ENCODE data around the gene MATK. TPM values are rescaled to one million over a fixed set of nuclear protein-coding genes. Genes with fewer than 3 reads are reported as not detected.
"Not testable (repeated sequence)": the region's sequence is repeated elsewhere in the genome, so short reads cannot be mapped to it uniquely, and the experiment has no call there.

The MATK gene
- total RNA-seq, 2 donors from 2014 or later = 1.5 to 2.4 TPM

GRCh38 chr19:3761382-3762129 is 24.6 kb downstream of the MATK start, which contains the start of gene APBA3:
APBA3 (minus strand) TSS chr19:3761692; CDS start chr19:3760264, 1,428 bp downstream.
- peak; percentile 62 for ATAC-seq

GRCh38 chr19:3760871-3761361 is 25.3 kb downstream of the MATK start:
- intact Hi-C loops (cut with DNase I, micrococcal nuclease) = no loop called here
- no peak for ATAC-seq
- DNase-seq = no peak

More at GRCh38 chr19:3761382-3762129, 24.6 kb downstream of the MATK start, which contains the start of gene APBA3:
- intact Hi-C loops (cut with DNase I, micrococcal nuclease) = no loop called here
- peak; percentile 89 to 95 for DNase-seq

GRCh38 chr19:3759482-3760254 is 26.5 kb downstream of the MATK start:
- ATAC-seq (no peak), DNase-seq (no peak)
- intact Hi-C loops (cut with DNase I, micrococcal nuclease) = no loop called here

GRCh38 chr19:3758297-3758696 is 27.9 kb downstream of the MATK start:
- DNase-seq; ATAC-seq; intact Hi-C loops (cut with DNase I, micrococcal nuclease): not testable (repeated sequence)

DNA sequence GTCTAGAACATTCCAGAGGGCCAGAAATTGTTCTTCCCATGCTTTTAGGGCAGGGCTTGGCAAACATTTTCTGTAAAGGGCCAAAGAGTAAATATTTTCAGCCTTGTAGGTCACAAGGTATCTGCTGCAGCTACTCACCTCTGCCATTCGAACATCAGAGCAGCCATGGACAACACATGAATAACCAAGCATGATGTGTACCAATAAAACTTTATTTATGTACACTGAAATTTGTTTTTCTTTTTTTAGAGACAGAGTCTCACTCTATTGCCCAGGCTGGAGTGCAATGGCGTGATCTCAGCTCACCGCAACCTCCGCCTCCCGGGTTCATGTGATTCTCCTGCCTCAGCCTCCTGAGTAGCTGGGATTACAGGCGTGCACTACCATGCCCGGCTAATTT is 28.5 kb downstream of the MATK start:
- intact Hi-C loops (cut with DNase I, micrococcal nuclease); DNase-seq; ATAC-seq: not testable (repeated sequence)

DNA sequence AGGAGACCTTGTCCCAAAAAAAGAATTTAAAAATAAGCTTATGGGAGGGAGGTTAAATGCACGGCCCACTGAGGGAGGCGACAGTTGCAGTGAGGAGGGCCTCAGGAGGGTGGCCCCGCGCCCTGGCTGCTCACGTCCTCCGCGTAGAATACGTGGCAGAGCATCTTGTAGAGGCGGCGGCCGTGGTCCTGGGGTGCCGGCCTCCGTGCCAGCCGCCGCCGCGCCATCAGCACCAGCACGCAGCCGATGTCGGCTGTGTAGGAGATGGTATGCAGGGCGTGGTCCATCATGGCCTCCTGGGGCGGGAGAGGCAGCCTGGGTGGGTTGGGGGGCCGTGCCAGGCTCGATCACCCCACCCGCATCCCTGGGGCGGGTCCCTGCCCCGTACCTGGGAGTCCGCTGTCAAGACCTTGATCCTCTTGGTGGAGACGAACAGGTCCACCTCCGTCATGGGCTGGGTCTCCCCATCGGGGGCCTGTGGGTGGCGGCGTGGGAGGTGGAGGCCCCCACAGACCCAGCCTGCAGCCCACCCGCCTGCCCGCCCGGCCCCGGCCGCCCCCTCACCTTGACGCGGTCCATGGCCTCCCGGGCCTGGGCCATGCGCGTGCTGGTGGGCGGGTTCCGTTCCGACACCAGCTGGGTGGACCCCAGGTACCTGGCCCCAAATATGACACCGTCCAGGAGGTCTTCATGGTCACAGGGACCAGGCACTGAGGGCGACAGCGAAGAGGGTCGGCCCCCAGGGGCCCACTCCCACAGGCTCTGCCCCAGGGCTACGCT is 32.4 kb downstream of the MATK start:
- DNase-seq = no peak
- intact Hi-C loops (cut with DNase I, micrococcal nuclease) = no loop called here
- ATAC-seq = peak; percentile 3

DNA sequence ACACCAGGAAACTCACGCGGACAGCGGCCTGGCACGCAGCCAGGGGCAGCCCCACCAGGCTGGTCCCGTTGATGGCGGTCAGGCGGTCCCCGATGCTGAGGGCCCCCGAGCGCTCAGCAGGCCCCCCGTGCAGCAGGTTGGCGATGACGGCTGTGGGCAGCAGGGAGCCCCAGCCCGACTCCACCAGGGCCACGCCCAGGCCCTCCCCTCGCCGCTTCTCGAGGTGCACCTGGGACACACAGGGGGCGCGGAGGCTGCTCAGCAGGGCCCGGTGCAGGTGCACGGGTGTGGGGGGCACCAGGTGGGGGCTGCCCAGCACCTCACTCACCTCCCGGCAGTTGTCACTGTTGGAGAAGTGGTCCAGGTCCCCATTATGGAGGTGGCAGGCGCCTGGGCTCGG is 33.7 kb downstream of the MATK start:
- DNase-seq (no peak), ATAC-seq (peak; percentile 15)
- intact Hi-C loops (cut with DNase I, micrococcal nuclease) = no loop called here

- intact Hi-C loops (cut with DNase I, micrococcal nuclease) = no loop called here
- DNase-seq = no peak
- ATAC-seq = no peak
Measured at GRCh38 chr19:3751236-3751635, 34.9 kb downstream of the MATK start.

DNA sequence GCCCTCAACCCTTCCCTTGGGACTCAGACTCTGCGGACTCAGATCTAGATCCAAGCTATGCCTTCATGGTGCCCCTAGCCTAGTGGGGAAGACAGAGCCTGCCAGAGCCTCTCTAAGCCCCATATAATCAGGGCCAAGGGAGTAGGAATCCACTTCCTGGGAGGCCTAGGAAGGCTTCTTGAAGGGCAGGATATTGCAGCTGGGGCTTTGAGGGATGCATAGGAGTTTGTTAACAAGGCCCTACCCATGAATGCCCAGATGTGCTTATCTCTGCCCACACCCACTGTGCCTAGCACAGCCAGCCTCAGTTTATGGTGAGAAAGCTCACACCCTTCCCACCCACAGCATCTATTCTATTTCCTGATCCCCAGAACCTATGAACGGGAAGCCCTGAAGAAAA is 36.0 kb downstream of the MATK start:
- ATAC-seq (no peak), DNase-seq (no peak)
- intact Hi-C loops (cut with DNase I, micrococcal nuclease) = no loop called here

- ATAC-seq = peak; percentile 21
- intact Hi-C loops (cut with DNase I, micrococcal nuclease) = no loop called here
- DNase-seq = no peak
Measured at GRCh38 chr19:3748965-3749364, 37.2 kb downstream of the MATK start.

DNA sequence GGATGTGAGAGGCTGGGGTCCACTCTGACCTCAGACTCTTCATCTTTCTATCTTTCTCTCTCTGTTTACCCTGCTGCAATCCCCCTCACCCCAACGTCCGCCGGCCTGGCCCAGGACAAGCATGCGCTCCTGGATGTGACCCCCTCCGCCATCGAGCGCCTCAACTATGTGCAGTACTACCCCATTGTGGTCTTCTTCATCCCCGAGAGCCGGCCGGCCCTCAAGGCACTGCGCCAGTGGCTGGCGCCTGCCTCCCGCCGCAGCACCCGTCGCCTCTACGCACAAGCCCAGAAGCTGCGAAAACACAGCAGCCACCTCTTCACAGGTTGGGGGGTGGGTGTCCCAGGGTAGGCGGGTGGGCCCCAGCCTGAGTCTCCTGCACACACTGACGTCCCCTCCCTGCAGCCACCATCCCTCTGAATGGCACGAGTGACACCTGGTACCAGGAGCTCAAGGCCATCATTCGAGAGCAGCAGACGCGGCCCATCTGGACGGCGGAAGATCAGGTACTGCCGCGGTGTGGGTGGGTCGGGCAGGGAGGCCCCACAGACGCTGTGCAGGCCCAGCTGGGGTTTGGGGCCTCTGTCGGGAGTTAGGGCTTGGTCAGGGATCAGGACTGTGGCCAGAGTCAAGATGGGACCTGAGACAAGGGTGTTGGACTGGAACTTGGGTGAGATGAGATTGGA is 39.7 kb downstream of the MATK start:
- no peak for DNase-seq
- intact Hi-C loops (cut with DNase I, micrococcal nuclease) = no loop called here
- no peak for ATAC-seq

GRCh38 chr19:3745363-3746045 is 40.7 kb downstream of the MATK start:
- ATAC-seq = no peak
- intact Hi-C loops (cut with DNase I, micrococcal nuclease) = no loop called here

DNA sequence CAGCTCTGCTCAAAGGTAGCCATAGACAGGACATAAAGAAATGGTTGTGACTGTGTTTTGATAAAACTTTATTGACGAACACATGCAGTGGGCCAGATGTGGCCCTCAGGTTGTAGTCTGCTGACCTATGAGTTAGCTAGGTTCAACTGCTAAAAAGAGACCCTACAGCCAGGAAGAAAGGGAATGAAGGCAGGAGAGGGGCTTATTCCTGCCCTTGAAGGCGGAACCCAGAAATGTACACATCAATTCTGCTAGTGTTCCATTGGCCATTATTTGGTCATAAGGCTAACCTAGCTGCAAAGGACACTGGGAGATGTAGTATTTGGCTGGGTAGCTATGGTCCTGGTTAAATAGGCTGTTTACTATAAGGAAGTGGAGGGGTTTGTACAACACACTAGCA is 42.7 kb downstream of the MATK start:
- intact Hi-C loops (cut with DNase I, micrococcal nuclease) = no loop called here
- peak; percentile 19 for ATAC-seq
- no peak for DNase-seq

More at GRCh38 chr19:3745363-3746045, 40.7 kb downstream of the MATK start:
- no peak for DNase-seq

- ATAC-seq (no peak), DNase-seq (no peak)
- intact Hi-C loops (cut with DNase I, micrococcal nuclease) = no loop called here
Measured at GRCh38 chr19:3740431-3740830, 45.8 kb downstream of the MATK start.

GRCh38 chr19:3738477-3739220 is 47.5 kb downstream of the MATK start:
- ATAC-seq (peak; percentile 9), DNase-seq (no peak)
- intact Hi-C loops (cut with DNase I, micrococcal nuclease) = no loop called here

DNA sequence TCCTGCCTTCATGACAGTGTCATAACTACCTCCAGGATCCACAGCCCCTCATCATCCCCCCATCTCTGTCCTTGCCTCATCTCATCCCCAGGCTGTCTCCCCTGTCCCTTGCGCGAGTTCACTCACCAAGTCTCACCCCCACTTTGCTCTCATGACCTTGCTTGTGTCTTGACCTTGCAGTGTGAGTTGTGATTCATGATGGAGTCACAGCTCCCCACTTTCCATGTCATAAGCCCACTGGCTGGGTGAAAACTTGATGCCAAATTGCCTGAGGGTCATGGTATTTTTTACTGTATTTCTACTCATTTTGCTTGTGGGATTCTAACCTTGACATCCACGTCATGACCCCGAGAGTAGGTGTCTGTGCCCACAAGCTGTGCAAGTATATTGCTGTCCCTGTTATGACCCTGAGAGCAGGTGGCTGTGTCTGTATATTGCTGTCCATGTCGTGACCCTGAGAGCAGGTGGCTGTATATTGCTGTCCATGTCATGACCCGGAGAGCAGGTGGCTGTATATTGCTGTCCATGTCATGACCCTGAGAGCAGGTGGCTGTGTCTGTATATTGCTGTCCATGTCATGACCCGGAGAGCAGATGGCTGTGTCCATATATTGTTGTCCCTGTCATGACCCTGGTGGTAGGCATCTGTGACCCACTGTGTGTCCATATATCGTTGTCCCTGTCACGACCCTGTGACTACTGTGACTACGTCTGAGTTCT is 48.5 kb downstream of the MATK start:
- ATAC-seq (no peak), DNase-seq (no peak)
- intact Hi-C loops (cut with DNase I, micrococcal nuclease) = no loop called here
